DOHH2 (cell line): Measurements from ENCODE around the gene CCDC120.

ENCODE experiments used
- H3F3A ChIP-seq: fragments of 200-600 bp; sonication (generic), shearing (Covaris generic); 2 replicates; pipeline ENCODE4 v1.6.0; 2016; ENCODE audit warnings: antibody characterized with exemption, mild to moderate bottlenecking; ENCODE audit not compliant: control insufficient read depth, insufficient read depth
- H3K27ac ChIP-seq: fragments of 200-600 bp; sonication (generic); 2 replicates; pipeline ENCODE4 v1.5.1; 2014; ENCODE audit warnings: low read depth, mild to moderate bottlenecking, low read length, moderate library complexity
- H3K27me3 ChIP-seq: fragments of 200-600 bp; sonication (generic); 2 replicates; pipeline ENCODE4 v1.6.1; 2014; ENCODE audit warnings: mild to moderate bottlenecking, low read length, mixed read lengths; ENCODE audit not compliant: control insufficient read depth
- H3K36me3 ChIP-seq: fragments of 200-600 bp; sonication (generic); 2 replicates; pipeline ENCODE4 v1.6.1; 2014; ENCODE audit warnings: mild to moderate bottlenecking, low read length, moderate library complexity, mixed read lengths; ENCODE audit not compliant: control insufficient read depth
- H3K4me1 ChIP-seq: fragments of 200-600 bp; sonication (generic); 2 replicates; pipeline ENCODE4 v1.6.1; 2014; ENCODE audit warnings: mild to moderate bottlenecking, low read length, mixed read lengths; ENCODE audit not compliant: control insufficient read depth
- H3K4me2 ChIP-seq: fragments of 200-600 bp; sonication (generic); 2 replicates; pipeline ENCODE4 v1.6.0; 2014; ENCODE audit warnings: mild to moderate bottlenecking, low read length, moderate library complexity
- H3K4me3 ChIP-seq: fragments of 200-600 bp; sonication (generic); 2 replicates; pipeline ENCODE4 v1.5.1; 2014; ENCODE audit warnings: mild to moderate bottlenecking, low read length, mixed read lengths
- H3K79me2 ChIP-seq: fragments of 200-600 bp; sonication (generic); 2 replicates; pipeline ENCODE4 v1.6.1; 2014; ENCODE audit warnings: mild to moderate bottlenecking, low read length, mixed read lengths; ENCODE audit not compliant: control insufficient read depth
- H3K9me2 ChIP-seq: fragments of 200-600 bp; sonication (generic); replicated peaks from 2 replicates; pipeline ENCODE4 v1.6.1; 2014; ENCODE audit warnings: mild to moderate bottlenecking, low read length, mixed read lengths; ENCODE audit not compliant: control insufficient read depth
- H3K9me3 ChIP-seq: fragments of 200-600 bp; sonication (generic); 2 replicates; pipeline ENCODE4 v1.6.1; 2014; ENCODE audit warnings: antibody characterized with exemption, low read length, mixed read lengths; ENCODE audit not compliant: control insufficient read depth, insufficient read depth
- H4K20me1 ChIP-seq: fragments of 200-600 bp; sonication (generic); 2 replicates; pipeline ENCODE4 v1.6.0; 2014; ENCODE audit warnings: low read depth, mild to moderate bottlenecking, antibody characterized with exemption, low read length, moderate library complexity; ENCODE audit not compliant: control insufficient read depth, insufficient read depth
- CTCF ChIP-seq: fragments of 200-600 bp; sonication (generic); IDR thresholded peaks from one replicate; pipeline ENCODE4 v1.5.1; 2014; ENCODE audit warnings: antibody characterized with exemption, mild to moderate bottlenecking, low read depth, low read length; ENCODE audit not compliant: poor library complexity, severe bottlenecking
- EZH2phosphoT487 ChIP-seq: fragments of 200-600 bp; sonication (generic); IDR thresholded peaks from 2 replicates; pipeline ENCODE4 v1.6.1; 2017; ENCODE audit warnings: borderline replicate concordance, mild to moderate bottlenecking, antibody characterized with exemption, low read length, moderate library complexity, mixed read lengths

CCDC120 gene

DNA sequence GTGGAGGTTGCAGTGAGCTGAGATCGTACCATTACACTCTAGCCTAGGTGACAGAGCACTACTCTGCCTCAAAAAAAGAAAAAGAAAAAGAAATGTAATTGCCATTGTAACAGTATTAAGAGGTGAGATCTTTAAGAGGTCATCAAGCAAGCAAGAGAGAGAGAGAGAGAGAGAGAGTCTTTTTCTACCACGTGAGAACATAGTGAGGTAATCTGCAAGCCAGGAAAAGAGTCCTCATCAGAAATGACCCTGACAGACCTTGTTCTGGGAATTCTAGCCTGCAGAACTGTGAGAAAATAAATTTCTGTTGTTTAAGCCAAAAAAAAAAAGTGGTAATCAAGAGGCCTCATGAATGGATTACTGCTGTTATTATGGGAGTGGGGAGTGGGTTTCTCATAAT is 49.8 kb downstream of the CCDC120 start:
- H3K36me3 ChIP-seq: peaks cover 9% of the 10 kb centered on the region; the same call in 1 of the 2 replicates
- no peak overlapping the region for H3K27ac ChIP-seq
- H3K79me2 ChIP-seq: no peaks in the 10 kb centered on the region
- H3K9me2 ChIP-seq: no peaks in the 10 kb centered on the region
- no peaks in the 10 kb centered on the region for H3K4me1 ChIP-seq
- no peak overlapping the region for H3K4me2 ChIP-seq
- H3K27me3 ChIP-seq: no peaks in the 10 kb centered on the region
- no peak overlapping the region for H3K4me3 ChIP-seq
- no peaks in the 10 kb centered on the region for H3K9me3 ChIP-seq
- TF ChIP-seq EZH2phosphoT487 (no peak), CTCF (no peak)
- no peaks in the 10 kb centered on the region for H3F3A ChIP-seq
- no peaks in the 10 kb centered on the region for H4K20me1 ChIP-seq

DNA sequence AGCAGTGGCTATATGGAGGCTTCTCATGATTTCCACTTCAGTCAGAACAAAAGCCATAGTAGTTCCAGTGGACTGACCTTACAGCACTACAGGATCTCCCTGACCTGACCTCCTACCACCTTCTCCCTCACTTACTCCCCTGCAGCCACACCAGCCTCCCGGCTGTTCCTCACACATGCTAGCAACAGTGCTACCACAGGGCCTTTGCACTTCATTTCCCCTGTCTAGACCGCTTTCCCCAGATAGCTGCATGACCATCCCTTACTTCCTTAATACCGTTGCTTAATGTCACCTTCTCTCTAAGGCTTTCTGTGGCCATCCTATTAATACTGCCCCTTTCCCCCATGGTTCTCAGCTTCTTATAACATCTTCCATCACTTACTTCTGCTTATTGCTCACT is 51.6 kb downstream of the CCDC120 start:
- Histone ChIP-seq H3K9me2 (no peaks in the 10 kb centered on the region), H3K4me3 (no peak overlapping the region), H3F3A (no peaks in the 10 kb centered on the region), H4K20me1 (no peaks in the 10 kb centered on the region), H3K27ac (no peak overlapping the region), H3K27me3 (no peaks in the 10 kb centered on the region), H3K79me2 (no peaks in the 10 kb centered on the region), H3K4me2 (no peak overlapping the region), H3K9me3 (no peaks in the 10 kb centered on the region), H3K4me1 (no peaks in the 10 kb centered on the region), H3K36me3 (peaks cover 11% of the 10 kb centered on the region; the same call in 1 of the 2 replicates)
- TF ChIP-seq CTCF: no peak
- TF ChIP-seq EZH2phosphoT487: no peak

DNA sequence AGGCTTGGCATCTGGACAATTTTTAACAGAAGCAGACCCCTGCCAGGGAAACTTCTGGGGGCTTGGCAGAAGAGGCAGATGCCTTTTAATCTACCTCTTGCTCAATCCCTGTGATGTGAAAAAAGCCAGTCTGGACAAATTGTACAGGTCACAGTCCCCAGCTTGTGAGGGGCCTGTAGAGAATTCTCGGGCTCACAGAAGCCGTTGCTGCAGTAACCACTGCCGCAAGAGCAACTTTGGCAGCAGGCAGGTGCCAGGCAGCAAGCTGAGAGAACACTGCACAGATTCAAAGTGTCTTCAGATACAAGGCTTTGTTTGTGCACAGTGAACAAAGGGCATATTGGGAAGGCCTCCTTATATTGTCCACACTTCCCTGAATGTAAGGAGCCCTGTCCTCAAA is 53.0 kb downstream of the CCDC120 start:
- no peaks in the 10 kb centered on the region for H3K9me2 ChIP-seq
- H3K36me3 ChIP-seq: peaks cover 18% of the 10 kb centered on the region; the same call in 1 of the 2 replicates
- H3K27me3 ChIP-seq: no peaks in the 10 kb centered on the region
- no peak overlapping the region for H3K4me3 ChIP-seq
- no peaks in the 10 kb centered on the region for H3K79me2 ChIP-seq
- no peaks in the 10 kb centered on the region for H3F3A ChIP-seq
- no peaks in the 10 kb centered on the region for H3K4me1 ChIP-seq
- no peaks in the 10 kb centered on the region for H4K20me1 ChIP-seq
- TF ChIP-seq EZH2phosphoT487 (no peak), CTCF (no peak)
- H3K4me2 ChIP-seq: no peak overlapping the region
- H3K9me3 ChIP-seq: no peaks in the 10 kb centered on the region
- H3K27ac ChIP-seq: no peak overlapping the region

DNA sequence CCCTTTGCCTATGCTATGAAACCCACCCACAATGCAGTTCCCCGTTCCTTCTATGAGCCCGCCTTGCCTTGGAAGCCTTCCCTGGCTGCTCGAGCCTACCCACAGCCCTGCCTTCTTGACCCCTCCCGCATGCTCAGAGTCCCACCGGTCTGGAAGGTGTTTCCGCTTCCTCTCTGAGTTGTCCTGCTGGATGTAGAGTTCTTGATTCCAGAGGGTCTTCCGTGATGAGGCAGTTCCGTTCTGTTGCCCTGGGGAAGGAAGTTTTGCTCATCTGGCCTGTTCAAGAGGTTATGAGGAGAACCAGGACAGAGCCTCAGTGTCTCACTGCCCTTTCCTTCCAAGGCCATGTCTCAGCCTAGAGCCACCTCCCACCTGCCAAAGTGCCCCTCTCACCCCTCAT is 57.3 kb downstream of the CCDC120 start:
- Histone ChIP-seq H3K9me3 (no peaks in the 10 kb centered on the region), H3K27ac (no peak overlapping the region), H3F3A (no peaks in the 10 kb centered on the region), H3K4me2 (no peak overlapping the region), H3K4me3 (no peak overlapping the region), H3K79me2 (no peaks in the 10 kb centered on the region), H3K36me3 (peaks cover 24% of the 10 kb centered on the region), H3K4me1 (no peaks in the 10 kb centered on the region), H4K20me1 (no peaks in the 10 kb centered on the region), H3K9me2 (no peaks in the 10 kb centered on the region), H3K27me3 (no peaks in the 10 kb centered on the region)
- no peak for TF ChIP-seq EZH2phosphoT487
- no peak for TF ChIP-seq CTCF
